Upper lobe of right lung (tissue), 1 donor: ENCODE data around the gene CD63. TPM values are rescaled to one million over a fixed set of nuclear protein-coding genes. Genes with fewer than 3 reads are reported as not detected.
"Not testable (repeated sequence)": the region's sequence is repeated elsewhere in the genome, so short reads cannot be mapped to it uniquely, and the experiment has no call there.

ENCODE experiments used
- ATAC-seq: fragments of 200-7000 bp; cut with Tn5 transposase; one replicate; pipeline ENCODE4 v1.9.1; 2020; ENCODE audit warnings: mild to moderate bottlenecking, moderate library complexity
- DNase-seq: peaks from one replicate; pipeline ENCODE4 v3.0.0-alpha.2; 2020
- H3K27ac ChIP-seq: fragments of 200-600 bp; one replicate; pipeline ENCODE4 v1.8.0; 2022
- H3K27me3 ChIP-seq: fragments of 200-600 bp; one replicate; pipeline ENCODE4 v1.8.0; 2022; ENCODE audit warnings: mild to moderate bottlenecking
- H3K36me3 ChIP-seq: fragments of 200-600 bp; one replicate; pipeline ENCODE4 v1.8.0; 2022
- H3K4me1 ChIP-seq: fragments of 200-600 bp; one replicate; pipeline ENCODE4 v1.8.0; 2022
- H3K4me3 ChIP-seq: fragments of 200-600 bp; one replicate; pipeline ENCODE4 v1.8.0; 2022; ENCODE audit warnings: mild to moderate bottlenecking
- H3K9me3 ChIP-seq: fragments of 200-600 bp; one replicate; pipeline ENCODE4 v1.8.0; 2022
- intact Hi-C: fragments of 100-400 bp; cut with DNase I; formaldehyde crosslinking; loops from one replicate; pipeline ENCODE4 v1.11.0; 2022
- total RNA-seq: library from RNA; stranded (reverse); fragmentation: NEBNext Ultra II Directional; extraction: Animal tissue kit (Norgen Biotek cat#: 25700); gene quantifications from one replicate; pipeline ENCODE4 v1.2.1, GENCODE V29; 2021
- TF ChIP-seq, protein P1 (sequence below): fragments of 200-600 bp; IDR thresholded peaks from one replicate; pipeline ENCODE4 v1.8.0; 2022; ENCODE audit warnings: antibody characterized with exemption
- donor health status: DM: no; HTN: yes; CAD: no; lungs with severe emphysema.

CD63 gene
- total RNA-seq, 1 donor from 2014 or later = 1,158 TPM

DNA sequence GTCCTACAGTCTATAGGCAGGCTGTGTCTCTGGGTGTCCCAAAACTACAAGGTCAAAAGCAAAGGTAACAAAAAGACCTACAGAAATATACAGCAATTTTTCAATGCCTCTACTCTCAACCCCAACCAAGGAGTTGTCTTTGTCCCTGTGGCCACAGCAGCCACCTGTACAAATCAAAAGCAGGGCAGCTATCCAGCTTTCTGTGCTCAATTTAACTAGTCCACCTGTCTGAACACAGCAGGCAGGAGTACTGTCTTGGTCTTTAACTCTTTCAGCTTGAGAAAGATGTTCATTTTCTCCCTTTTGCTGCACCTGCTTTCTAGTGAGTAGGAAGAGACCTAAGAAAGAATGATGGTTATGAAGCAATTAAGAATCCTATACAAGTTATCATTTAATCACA, 33.8 kb upstream of the CD63 start:
- Histone ChIP-seq H3K9me3 (no peaks in the 10 kb centered on the region), H3K36me3 (peaks cover 63% of the 10 kb centered on the region), H3K4me1 (no peaks in the 10 kb centered on the region), H3K4me3 (no peak overlapping the region), H3K27ac (no peak overlapping the region), H3K27me3 (no peaks in the 10 kb centered on the region)
- TF ChIP-seq, protein P1, sequence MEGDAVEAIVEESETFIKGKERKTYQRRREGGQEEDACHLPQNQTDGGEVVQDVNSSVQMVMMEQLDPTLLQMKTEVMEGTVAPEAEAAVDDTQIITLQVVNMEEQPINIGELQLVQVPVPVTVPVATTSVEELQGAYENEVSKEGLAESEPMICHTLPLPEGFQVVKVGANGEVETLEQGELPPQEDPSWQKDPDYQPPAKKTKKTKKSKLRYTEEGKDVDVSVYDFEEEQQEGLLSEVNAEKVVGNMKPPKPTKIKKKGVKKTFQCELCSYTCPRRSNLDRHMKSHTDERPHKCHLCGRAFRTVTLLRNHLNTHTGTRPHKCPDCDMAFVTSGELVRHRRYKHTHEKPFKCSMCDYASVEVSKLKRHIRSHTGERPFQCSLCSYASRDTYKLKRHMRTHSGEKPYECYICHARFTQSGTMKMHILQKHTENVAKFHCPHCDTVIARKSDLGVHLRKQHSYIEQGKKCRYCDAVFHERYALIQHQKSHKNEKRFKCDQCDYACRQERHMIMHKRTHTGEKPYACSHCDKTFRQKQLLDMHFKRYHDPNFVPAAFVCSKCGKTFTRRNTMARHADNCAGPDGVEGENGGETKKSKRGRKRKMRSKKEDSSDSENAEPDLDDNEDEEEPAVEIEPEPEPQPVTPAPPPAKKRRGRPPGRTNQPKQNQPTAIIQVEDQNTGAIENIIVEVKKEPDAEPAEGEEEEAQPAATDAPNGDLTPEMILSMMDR = no peak
- intact Hi-C loops = no loop called here
- ATAC-seq (no peak), DNase-seq (no peak)

DNA sequence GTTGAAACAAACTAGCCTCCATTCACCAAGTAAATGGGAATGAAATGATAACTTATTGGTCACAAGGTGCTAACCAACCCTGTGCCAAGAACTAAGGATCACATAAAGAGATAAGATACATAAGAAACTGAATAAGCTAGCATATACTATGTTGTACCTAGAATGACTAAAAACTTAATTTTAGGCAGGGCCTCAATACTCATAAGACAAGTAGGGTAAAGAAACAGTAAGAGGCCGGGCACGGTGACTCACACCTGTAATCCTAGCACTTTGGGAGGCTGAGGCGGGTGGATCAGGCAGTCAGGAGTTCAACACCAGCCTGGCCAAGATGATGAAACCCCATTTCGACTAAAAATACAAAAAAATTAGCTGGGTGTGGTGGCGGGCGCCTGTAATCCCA, 31.9 kb upstream of the CD63 start:
- TF ChIP-seq, protein P1 = no peak
- Histone ChIP-seq H3K9me3 (no peaks in the 10 kb centered on the region), H3K4me1 (no peaks in the 10 kb centered on the region), H3K27me3 (no peaks in the 10 kb centered on the region), H3K27ac (no peak overlapping the region), H3K36me3 (peaks cover 74% of the 10 kb centered on the region), H3K4me3 (no peak overlapping the region)
- intact Hi-C loops = no loop called here
- DNase-seq (no peak), ATAC-seq (no peak)

DNA sequence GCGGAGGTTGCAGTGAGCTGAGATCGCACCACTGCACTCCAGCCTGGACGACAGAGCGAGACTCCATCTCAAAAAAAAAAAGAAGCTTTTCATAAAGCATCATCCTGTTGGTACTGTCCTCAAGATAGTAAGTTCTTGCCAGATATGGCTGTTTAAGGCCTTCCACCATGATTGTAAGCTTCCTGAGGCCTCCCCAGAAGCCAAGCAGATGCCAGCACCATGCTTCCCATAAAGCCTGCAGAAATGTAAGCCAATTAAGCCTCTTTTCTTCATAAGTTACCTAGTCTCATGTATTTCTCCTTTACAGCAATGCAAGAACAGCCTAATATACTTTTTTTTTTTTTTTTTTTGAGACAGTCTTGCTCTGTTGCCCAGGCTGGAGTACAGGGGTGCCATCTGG, 29.8 kb upstream of the CD63 start:
- H3K27ac ChIP-seq, H3K9me3 ChIP-seq, H3K4me1 ChIP-seq, intact Hi-C loops, H3K4me3 ChIP-seq, DNase-seq, ATAC-seq, H3K27me3 ChIP-seq: not testable (repeated sequence)
- H3K36me3 ChIP-seq = peaks cover 92% of the 10 kb centered on the region

DNA sequence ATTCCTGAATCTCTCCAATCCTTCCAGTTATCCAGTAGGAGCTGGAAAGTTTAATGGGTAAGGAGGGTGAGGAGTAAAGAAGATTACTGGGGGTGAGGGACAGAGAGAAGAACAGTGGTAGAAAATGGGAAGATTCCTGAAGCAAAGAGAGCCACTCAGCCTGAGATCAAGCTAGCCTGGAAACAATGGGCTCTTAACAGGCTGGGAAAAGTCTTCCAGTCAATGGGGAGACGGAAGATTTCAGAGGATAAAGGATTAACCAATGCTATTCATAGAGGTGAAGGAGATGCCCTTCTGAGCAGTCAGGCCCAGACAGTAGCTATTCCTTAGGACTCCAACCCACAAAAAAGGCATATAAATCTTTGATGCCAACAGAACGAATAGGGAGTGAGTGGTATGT, 28.9 kb upstream of the CD63 start:
- intact Hi-C loops = no loop called here
- H3K4me3 ChIP-seq = no peak overlapping the region
- H3K27ac ChIP-seq = no peak overlapping the region
- TF ChIP-seq, protein P1 = no peak
- ATAC-seq = no peak
- no peak for DNase-seq
- H3K9me3 ChIP-seq = no peaks in the 10 kb centered on the region
- H3K36me3 ChIP-seq = peaks cover 91% of the 10 kb centered on the region
- no peaks in the 10 kb centered on the region for H3K4me1 ChIP-seq
- no peaks in the 10 kb centered on the region for H3K27me3 ChIP-seq

DNA sequence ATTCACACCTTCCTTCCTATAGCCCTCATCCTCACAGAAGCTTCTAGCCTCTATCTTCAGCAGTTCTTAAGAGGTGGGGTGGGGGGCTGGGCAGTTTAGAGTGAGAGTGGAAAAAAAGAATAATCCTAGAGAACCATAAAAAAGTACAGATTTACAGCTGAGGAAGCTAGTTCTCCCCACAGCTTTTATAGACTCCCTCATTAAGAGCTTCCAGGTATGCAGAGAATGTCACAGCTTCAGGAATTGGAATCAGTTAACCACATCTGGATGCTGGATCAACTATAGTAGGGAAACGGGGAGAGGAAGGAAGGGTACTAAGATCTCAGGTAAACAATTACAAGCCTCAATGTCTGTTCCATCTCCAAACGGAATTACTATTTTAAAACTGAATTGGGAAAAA, 26.4 kb upstream of the CD63 start:
- intact Hi-C loops = no loop called here
- no peak for ATAC-seq
- TF ChIP-seq, protein P1 = no peak

DNA sequence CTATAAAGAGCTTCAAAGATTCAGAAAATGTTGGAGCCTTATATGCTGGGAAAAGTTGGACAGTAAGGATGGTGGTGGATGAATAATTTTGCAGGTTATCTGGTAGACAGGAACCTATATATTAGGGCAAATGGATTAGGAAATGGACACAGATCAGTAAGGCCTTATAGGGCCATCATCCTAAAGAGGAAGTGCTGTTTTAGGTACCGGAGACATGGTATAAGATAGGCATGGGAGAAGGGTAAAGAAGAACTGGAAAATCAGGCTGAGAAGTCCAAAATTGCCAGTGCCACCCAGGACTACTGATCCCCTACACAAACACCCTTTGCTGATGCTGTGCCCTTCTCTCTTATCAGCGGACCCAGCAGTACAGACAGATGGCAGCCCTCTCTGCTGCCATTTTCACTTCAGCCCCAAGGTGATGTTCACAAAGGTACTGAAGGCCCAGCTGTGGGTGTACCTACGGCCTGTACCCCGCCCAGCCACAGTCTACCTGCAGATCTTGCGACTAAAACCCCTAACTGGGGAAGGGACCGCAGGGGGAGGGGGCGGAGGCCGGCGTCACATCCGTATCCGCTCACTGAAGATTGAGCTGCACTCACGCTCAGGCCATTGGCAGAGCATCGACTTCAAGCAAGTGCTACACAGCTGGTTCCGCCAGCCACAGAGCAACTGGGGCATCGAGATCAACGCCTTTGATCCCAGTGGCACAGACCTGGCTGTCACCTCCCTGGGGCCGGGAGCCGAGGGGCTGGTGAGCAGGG, 19.6 kb upstream of the CD63 start:
- Histone ChIP-seq H3K4me3 (no peak overlapping the region), H3K36me3 (peaks cover 27% of the 10 kb centered on the region), H3K27ac (no peak overlapping the region), H3K4me1 (peaks cover 9% of the 10 kb centered on the region), H3K9me3 (no peaks in the 10 kb centered on the region), H3K27me3 (no peaks in the 10 kb centered on the region)
- intact Hi-C loops = loop anchor here (10.0 kb wide), 1 partner anchor 46 kb away; no protein-coding TSS in a partner anchor
- TF ChIP-seq, protein P1 = no peak
- no peak for DNase-seq
- ATAC-seq = no peak

More for the DNA sequence above, 26.4 kb upstream of the CD63 start:
- H3K27ac ChIP-seq = no peak overlapping the region
- H3K27me3 ChIP-seq = no peaks in the 10 kb centered on the region
- peaks cover 95% of the 10 kb centered on the region for H3K36me3 ChIP-seq
- no peak for DNase-seq
- no peaks in the 10 kb centered on the region for H3K4me1 ChIP-seq
- no peaks in the 10 kb centered on the region for H3K9me3 ChIP-seq
- H3K4me3 ChIP-seq = no peak overlapping the region
